GM18951 (cell line): ENCODE results near the gene PAPOLG.

Experiments used
- POLR2A ChIP-seq: IDR thresholded peaks from 4 replicates; pipeline ENCODE4 v1.6.1; 2011; ENCODE audit warnings: mild to moderate bottlenecking; ENCODE audit not compliant: insufficient read length, insufficient read depth; ENCODE audit errors: extremely low read depth
- in situ Hi-C: fragments of 300-500 bp; cut with MboI; formaldehyde crosslinking; loops from one replicate; pipeline ENCODE4 v1.12.0; 2022; ENCODE audit warnings: low sequenced_read_pairs, mixed read lengths, inconsistent platforms; ENCODE audit not compliant: unreplicated experiment

PAPOLG gene

GRCh38 chr2:60794271-60794863 lies 38.3 kb downstream of the PAPOLG start:
- TF ChIP-seq POLR2A = no peak
- in situ Hi-C loops = no loop called here

- in situ Hi-C loops = no loop called here
- TF ChIP-seq POLR2A = no peak
Observed at GRCh38 chr2:60796573-60797509, 40.8 kb downstream of the PAPOLG start.

GRCh38 chr2:60804473-60804872 lies 48.4 kb downstream of the PAPOLG start:
- in situ Hi-C loops = no loop called here
- TF ChIP-seq POLR2A = no peak

GRCh38 chr2:60806595-60806987 lies 50.5 kb downstream of the PAPOLG start:
- no peak for TF ChIP-seq POLR2A
- in situ Hi-C loops = no loop called here

- in situ Hi-C loops = no loop called here
- no peak for TF ChIP-seq POLR2A
Observed at GRCh38 chr2:60806988-60807681, 51.1 kb downstream of the PAPOLG start.

- TF ChIP-seq POLR2A = no peak
- in situ Hi-C loops = no loop called here
Observed at GRCh38 chr2:60808330-60808801, 52.3 kb downstream of the PAPOLG start.

- in situ Hi-C loops = loop anchor here (10.0 kb wide), 1 partner anchor 183 kb away; no protein-coding TSS in a partner anchor
- TF ChIP-seq POLR2A = no peak
Observed at GRCh38 chr2:60811491-60812375, 55.7 kb downstream of the PAPOLG start.

- in situ Hi-C loops = loop anchor here (10.0 kb wide), 1 partner anchor 178 kb away; no protein-coding TSS in a partner anchor
Observed at GRCh38 chr2:60817191-60817590, 61.1 kb downstream of the PAPOLG start.

GRCh38 chr2:60818272-60818671 lies 62.2 kb downstream of the PAPOLG start:
- in situ Hi-C loops = loop anchor here (10.0 kb wide), 1 partner anchor 177 kb away; no protein-coding TSS in a partner anchor
- no peak for TF ChIP-seq POLR2A

GRCh38 chr2:60819155-60819862 lies 63.2 kb downstream of the PAPOLG start:
- no peak for TF ChIP-seq POLR2A
- in situ Hi-C loops = loop anchor here (10.0 kb wide), 1 partner anchor 175 kb away; no protein-coding TSS in a partner anchor

- in situ Hi-C loops = loop anchor here (10.0 kb wide), 1 partner anchor 175 kb away; no protein-coding TSS in a partner anchor
- TF ChIP-seq POLR2A = no peak
Observed at GRCh38 chr2:60819936-60820335, 63.9 kb downstream of the PAPOLG start.
